ENCODE data around the gene MMP25.
A peak's percentile ranks its signal among the peaks of the same experiment; 100 is the strongest.
"Not testable (repeated sequence)": the region's sequence is repeated elsewhere in the genome, so short reads cannot be mapped to it uniquely, and the experiment has no call there.

The MMP25 gene

GRCh38 chr16:3074860-3075522, 28.6 kb downstream of the MMP25 start:
- DNase-seq = no peak

DNA sequence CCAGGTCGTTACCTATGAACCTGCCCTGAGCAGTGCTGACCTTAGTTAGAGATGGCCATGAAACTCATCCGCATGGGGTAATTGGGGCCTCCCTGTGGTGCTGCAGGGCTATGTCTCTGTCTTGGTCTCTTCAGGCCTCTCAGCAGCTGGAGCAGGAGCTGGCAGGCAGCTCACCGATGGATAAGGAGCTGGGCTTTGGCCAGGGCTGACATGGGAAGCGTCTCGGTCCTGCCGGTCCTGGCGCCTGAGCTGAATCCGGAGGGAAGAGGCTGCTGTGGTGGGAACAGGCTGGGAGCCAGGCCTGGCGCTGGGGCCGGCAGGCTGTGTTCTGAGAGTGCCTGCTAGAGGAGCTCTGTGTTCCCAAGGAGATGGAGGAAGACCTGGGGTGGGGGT, 29.2 kb downstream of the MMP25 start:
- DNase-seq = no peak

DNA sequence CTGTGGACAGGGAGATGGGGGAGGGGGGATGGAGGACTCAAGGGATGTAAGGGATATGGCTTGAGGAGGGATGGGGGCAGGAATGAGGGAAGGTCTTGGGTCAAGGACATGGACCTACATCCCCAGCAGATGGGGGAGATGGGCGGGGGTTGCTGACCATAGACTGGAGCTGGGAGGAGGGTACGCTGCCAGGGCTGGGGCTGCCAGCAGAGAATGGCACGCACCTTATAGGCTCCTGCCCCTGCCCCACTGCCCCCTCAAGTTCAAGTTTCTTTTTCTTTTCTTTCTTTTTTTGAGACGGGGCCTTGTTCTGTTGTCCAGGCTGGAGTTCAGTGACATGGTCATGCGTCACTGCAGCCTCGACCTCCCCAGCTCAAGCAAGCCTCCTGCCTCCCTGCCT, 29.6 kb downstream of the MMP25 start:
- DNase-seq = not testable (repeated sequence)

GRCh38 chr16:3076577-3076976, 30.2 kb downstream of the MMP25 start:
- no peak for DNase-seq

- DNase-seq = no peak
Observed at GRCh38 chr16:3080024-3080423, 33.7 kb downstream of the MMP25 start.

- not testable (repeated sequence) for DNase-seq
Observed at GRCh38 chr16:3081957-3082356, 35.6 kb downstream of the MMP25 start.

- DNase-seq = not testable (repeated sequence)
Observed at GRCh38 chr16:3083408-3083807, 37.0 kb downstream of the MMP25 start.

- no peak for DNase-seq
Observed at GRCh38 chr16:3084491-3084890, 38.1 kb downstream of the MMP25 start.

- DNase-seq = no peak
Observed at GRCh38 chr16:3084969-3085670, 38.8 kb downstream of the MMP25 start.

GRCh38 chr16:3085868-3086595, 39.7 kb downstream of the MMP25 start:
- no peak for DNase-seq

DNA sequence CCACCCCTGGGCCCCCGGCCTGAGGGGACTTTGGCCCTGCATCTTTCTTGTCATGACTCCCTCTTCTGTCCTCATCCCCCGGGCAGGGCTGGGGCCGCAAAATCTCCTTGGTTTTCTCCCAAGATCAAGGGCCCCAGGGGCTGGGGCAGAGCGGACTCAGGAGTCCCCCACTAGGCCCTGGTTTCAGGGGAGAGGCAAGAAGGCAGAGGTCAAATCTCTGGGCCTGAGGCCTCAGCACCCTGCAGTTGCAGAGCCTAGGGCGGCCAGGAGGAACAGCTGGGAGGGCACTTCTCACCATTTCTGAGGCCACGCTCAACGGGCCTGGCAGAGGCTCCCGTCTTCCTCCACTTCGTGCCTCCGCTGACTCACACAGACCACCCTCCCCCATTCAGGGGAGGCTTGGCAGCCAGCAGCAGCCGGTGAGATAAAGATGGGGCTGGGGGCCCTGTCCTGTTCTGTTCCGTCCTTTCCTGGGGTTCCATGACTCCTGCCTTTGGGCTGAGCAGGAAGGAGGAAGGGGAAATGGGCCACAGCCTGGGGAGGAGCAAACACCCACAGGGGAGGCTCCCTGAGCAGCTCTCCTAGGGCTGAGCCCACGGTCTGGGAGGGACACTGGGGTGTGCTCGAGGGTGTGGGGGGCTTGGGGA, 40.4 kb downstream of the MMP25 start:
- DNase-seq = no peak

- DNase-seq = no peak
Observed at GRCh38 chr16:3087243-3088235, 41.2 kb downstream of the MMP25 start.

DNA sequence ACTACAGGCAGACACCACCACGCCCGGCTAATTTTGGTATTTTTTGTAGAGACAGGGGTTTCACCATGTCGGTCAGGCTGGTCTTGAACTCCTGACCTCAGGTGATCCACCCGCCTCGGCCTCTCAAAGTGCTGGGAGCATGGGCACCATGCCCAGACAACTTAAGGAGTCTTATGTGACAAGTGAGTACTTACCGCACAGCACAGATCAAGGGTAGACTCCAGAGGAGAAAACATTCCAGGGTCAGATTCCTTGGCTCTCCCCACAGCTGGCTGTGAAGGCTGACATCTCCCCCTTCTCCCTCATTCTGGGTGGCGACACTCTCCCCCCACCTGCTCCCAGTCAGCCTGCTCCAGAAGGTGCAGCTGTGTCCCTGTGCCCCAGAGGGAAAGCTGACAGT, 42.1 kb downstream of the MMP25 start:
- no peak for DNase-seq

DNA sequence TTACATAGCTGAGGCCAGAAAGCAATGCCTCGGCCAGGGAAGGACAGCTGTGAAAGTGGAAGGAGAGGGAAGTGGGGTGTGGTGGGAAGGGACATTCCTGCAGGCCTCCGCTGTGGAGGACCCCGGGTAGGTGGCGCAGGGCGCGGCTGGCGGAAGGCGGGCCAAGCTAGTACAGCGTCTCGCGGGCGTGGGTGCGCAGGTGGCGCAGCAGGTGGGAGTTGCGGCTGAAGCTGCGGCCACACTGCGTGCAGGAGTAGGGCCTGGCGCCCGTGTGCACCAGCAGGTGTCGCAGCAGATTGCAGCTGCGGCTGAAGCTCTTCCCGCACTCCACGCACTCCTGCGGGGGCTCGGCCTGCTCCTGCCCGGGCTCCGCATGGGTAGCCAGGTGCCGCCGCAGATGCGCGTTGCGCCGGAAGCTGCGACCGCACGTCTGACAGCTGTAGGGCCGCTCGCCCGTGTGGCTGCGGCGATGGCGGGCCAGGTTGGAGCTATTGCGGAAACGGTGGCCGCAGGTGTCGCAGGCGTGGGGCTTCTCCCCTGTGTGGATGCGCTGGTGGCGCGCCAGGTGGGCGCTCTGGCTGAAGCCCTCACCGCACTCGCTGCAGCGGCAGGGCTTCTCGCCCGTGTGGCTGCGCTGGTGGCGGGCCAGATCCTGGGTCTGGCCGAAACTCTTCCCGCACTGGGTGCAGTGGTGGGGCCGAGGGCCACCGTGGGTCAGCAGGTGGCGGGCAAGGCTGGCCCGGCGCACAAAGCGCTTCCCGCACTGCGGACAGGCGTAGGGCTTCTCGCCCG, 42.8 kb downstream of the MMP25 start:
- DNase-seq = no peak

- DNase-seq = peak; percentile 39
Observed at GRCh38 chr16:3089717-3090592, 43.6 kb downstream of the MMP25 start.

DNA sequence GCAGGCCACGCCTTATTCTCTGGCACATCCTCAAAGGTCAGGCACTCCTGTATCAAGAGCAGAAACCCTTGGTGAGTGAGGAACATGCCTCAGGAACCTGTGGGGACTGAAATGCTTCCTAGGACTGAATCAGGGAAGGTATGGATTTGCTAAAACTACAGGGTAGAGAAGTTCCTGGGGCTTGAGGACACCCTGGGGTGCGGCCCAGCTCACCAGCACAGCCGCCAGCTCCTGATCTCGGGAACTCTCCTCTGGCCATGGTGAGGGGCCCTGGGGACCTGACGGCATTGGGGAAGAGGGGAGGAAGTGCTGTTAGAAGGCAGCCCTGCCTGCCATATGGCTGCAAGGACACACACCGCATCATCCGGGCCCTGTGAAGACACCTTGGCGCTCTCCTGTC, 45.2 kb downstream of the MMP25 start:
- DNase-seq = no peak

DNA sequence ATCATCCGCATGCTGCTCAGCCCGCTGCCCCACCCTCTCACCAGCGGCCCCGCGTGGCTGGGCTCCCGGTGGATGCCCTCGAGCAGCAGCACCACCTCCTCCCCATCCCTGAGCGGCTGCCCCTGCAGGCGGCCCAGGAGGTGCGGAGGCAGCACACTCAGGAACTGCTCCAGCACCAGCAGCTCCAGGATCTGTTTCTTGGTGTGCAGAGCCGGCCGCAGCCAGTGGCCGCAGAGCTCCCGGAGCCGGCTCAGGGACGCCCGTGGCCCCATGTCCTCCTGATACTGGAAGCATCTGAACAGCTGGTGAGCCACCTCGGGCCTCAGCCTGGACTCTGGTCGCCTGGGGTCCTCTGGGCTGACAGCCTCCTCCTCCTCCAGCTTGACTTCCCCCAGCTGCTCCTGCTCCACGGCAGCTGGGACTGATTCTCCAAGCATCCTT, 46.2 kb downstream of the MMP25 start:
- no peak for DNase-seq

GRCh38 chr16:3094289-3095027, 48.1 kb downstream of the MMP25 start:
- DNase-seq = no peak

DNA sequence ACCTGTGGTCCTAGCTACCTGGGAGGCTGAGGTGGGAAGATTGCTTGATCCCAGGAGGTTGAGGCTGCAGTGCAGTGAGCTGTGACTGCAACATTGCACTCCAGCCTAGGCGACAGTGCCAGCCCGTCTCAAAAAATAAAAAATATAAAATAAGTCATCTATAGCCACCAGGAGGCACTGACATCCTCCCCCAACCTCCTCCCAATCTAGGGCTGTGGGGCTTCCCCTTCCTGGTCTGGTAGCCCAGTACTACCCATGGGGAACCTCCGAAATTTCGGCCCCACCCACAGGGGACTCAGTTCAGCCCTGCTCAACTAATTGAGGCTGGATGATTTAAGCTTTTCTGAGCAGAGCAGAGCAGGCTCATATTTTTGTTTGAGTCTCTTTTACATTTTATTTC, 49.5 kb downstream of the MMP25 start:
- DNase-seq = no peak

DNA sequence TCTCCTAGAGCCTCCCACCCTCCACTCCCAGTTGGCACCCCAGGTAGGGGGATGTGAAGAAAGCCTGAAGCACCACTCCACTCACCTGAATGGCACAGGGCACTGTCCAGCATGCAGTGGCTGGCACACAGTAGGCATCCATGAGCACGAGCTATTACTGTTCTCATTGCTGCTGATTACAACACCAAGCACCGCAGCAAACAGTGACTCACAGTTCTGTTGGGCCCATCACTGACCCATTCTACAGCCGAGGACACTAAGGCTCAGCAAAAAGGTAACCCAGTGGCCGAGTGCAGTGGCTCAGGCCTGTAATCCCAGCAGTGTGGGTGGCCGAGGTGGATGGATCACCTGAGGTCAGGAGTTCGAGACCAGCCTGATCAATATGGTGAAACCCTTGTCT, 50.0 kb downstream of the MMP25 start:
- DNase-seq = no peak

Data from NCI-H1417 treated with DMSO at 0.1 percent for 48 hours (cell line).